ENCODE measurements around the gene LTBP4. TPM values are rescaled to one million over a fixed set of nuclear protein-coding genes. Genes with fewer than 3 reads are reported as not detected.
"Not testable (repeated sequence)": the region's sequence is repeated elsewhere in the genome, so short reads cannot be mapped to it uniquely, and the experiment has no call there.

Gene LTBP4
- total RNA-seq, 1 experiment from 2014 or later, result 26.5 TPM

DNA sequence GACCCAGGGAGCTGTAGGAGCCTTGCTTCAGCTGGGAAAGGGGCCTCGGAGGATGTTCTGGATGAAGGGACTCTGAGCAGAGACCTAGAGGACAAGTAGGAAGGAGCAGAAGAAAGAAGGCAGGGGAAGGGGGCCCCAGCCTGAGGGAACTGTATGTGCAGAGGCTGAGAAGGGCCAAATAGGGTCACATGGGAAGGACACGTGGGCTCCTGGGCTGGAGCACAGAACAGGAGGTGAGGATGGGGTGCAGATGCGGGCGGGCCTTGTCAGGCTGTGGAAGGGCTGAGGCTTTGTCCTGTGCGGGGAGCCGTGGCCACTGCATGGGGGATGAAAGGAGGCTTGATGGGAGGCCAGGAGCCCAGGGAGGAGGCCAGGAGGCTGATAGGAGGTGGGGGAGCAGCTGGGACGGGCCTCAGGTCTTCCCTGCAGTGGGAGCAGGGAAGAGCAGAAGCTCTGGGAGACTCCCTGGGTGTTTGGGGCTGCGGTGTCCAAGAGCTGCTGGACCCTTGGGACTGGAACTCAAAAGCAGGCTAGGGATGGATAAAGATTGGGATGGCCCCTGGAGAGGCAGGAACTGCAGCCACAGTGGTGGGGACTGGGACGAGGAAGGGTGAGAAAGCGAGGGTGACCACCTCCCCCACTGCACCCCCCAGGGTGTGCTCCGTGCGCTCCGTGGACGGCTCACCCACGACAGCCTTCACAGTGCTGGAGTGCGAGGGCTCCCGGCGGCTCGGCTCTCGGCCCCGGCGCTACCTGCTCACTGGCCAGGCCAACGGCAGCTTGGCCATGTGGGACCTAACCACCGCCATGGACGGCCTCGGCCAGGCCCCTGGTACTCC is 11.4 kb upstream of the LTBP4 start:
- H3K4me3 ChIP-seq, result no peak overlapping the region
- H3K27me3 ChIP-seq, result no peaks in the 10 kb centered on the region
- H3K9me3 ChIP-seq, result no peaks in the 10 kb centered on the region
- DNase-seq, result no peak
- H3K36me3 ChIP-seq, result peaks cover 13% of the 10 kb centered on the region

DNA sequence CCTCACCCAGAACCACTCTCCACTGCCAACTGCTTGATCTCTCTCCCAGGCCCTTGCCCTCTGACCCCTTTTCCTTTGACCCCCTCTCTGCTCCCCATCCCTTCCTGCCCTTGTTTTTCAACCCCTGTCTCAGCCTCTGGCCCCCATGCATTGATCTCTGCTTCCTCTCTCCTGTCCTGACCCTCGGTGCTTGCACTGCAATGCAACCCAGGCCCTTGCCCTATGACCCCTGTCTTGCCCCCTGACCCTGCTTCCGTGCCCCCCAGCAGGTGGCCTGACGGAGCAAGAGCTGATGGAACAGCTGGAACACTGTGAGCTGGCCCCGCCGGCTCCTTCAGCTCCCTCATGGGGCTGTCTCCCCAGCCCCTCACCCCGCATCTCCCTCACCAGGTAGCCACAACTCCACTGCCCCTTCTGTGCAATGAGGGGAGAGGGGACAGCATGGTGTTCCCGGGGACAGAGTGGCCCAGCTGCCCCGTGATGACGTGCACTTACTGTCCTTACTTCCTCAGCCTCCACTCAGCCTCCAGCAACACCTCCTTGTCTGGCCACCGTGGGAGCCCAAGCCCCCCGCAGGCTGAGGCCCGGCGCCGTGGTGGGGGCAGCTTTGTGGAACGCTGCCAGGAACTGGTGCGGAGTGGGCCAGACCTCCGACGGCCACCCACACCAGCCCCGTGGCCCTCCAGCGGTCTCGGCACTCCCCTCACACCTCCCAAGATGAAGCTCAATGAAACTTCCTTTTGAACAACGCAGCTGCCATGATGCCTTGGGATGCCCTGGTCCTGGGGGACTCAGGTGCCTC is 10.5 kb upstream of the LTBP4 start:
- Histone ChIP-seq H3K9me3 (no peaks in the 10 kb centered on the region), H3K36me3 (peaks cover 13% of the 10 kb centered on the region), H3K4me3 (no peak overlapping the region), H3K27me3 (no peaks in the 10 kb centered on the region)
- DNase-seq, result no peak

DNA sequence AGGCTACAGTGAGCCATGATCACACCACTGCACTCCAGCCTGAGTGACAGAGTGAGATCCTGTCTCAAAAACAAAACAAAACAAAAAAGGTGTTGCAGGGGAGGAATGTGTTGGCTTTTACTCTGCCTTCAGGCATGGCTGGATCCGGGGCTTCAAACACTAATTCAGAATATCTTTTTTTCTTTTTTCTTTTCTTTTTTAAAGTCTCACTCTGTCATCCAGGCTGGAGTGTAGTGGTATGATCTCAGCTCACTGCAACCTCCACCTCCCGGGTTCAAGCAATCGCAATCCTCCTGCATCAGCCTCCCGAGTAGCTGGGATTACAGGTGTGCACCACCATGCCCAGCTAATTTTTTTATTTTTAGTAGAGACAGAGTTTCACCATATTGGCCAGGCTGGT is 9.4 kb upstream of the LTBP4 start:
- DNase-seq, H3K9me3 ChIP-seq, H3K27me3 ChIP-seq, H3K4me3 ChIP-seq: not testable (repeated sequence)
- H3K36me3 ChIP-seq, result peaks cover 13% of the 10 kb centered on the region

DNA sequence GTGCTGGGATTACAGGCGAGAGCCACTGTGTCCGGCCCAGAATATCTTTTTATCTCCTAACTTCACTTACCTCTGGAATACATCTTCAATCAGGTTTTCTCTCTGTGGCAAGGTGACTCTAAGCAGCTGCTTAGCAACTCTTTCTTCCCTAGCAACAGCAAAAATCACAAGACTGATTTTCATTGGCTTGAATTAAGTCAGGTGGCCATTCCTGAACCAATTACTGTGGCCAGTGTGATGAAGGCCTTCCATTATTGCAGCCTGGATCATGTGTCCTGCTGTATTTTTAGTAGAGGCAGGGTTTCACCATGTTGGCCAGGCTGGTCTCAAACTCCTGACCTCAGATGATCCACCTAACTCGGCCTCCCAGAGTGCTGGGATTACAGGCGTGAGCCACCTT is 9.0 kb upstream of the LTBP4 start:
- no peak for DNase-seq
- Histone ChIP-seq H3K9me3 (no peaks in the 10 kb centered on the region), H3K27me3 (peaks cover 1% of the 10 kb centered on the region; the same call in 1 of the 2 replicates), H3K4me3 (no peak overlapping the region), H3K36me3 (peaks cover 9% of the 10 kb centered on the region; the same call in 1 of the 2 replicates)

DNA sequence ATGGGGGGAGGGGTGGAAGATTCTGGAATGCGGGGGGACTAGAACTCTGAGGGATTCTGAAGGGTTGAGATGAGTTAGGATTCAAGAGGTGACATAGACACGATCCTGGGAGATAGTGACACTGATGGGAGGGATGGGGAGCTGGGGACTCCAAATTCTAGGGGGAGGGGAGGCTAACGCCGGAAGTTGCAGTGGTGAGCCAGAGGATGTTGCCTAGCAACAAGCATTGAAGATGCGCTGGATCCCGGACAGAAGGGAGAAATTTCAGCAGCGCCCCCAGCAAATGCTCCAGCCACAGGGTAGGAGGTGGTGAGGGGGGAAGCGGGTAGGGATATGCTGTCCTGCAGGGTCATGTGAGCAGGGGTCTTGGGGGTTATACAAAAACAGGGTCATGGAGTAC is 6.9 kb upstream of the LTBP4 start:
- Histone ChIP-seq H3K36me3 (no peaks in the 10 kb centered on the region), H3K27me3 (peaks cover 7% of the 10 kb centered on the region; the same call in 1 of the 2 replicates), H3K9me3 (no peaks in the 10 kb centered on the region), H3K4me3 (no peak overlapping the region)
- DNase-seq, result no peak

DNA sequence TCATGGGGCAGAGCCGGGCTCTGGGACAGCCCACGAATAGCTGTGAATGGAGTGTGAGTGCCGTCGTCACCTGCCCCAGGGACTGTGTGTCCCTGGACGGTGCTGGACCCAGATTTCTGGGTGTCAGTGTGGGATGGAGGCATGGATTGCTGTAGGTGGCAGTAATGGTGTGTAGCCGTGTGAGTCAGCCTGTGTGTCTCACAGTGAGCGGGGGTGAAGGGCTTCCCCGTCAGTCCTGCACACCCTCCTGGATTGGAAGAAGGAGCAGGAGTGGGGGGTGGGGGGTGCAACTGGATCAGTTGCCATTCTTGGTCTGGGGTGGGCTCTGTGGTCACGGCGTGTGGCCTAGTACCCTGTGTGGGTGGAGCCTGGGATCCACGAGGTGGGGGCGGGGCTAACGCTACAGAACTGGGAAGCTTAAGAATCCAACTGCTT is 6.5 kb upstream of the LTBP4 start:
- Histone ChIP-seq H3K9me3 (no peaks in the 10 kb centered on the region), H3K27me3 (peaks cover 7% of the 10 kb centered on the region; the same call in 1 of the 2 replicates), H3K36me3 (no peaks in the 10 kb centered on the region), H3K4me3 (no peak overlapping the region)
- no peak for DNase-seq

DNA sequence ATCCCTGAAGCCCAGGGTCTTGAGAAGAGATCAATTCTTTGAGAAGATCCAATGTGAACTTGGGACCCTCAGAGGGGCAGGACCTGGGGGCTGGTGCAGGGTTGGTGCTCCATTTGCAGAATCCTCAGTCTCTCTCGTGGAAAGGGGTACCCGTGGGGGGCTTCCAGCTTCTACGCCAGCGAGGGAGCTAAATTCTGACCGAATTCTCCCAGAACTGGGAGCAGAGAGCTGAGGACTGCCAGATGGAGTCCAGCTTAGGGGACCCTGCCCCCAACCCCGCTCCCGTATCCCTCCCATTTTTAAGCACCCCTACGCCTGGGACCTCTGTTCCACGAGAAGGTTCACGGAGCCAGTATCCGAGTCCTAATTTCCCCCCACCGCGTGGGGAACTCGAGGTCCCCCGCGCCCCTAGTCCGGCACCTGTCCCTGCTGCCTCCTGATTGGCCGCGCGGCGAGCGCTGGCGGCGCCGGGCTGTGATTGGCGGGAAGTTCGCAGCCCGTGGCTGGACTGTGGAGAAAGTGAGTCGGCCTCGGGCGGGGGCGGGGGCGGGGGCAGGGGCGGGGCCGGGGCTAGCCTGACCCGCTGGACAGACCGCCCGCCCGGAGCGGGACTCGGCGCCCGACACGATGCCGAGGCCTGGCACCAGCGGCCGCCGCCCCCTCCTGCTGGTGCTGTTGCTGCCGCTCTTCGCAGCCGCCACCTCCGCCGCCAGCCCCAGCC is 4.4 kb upstream of the LTBP4 start:
- Histone ChIP-seq H3K9me3 (no peaks in the 10 kb centered on the region), H3K36me3 (no peaks in the 10 kb centered on the region), H3K4me3 (peak overlapping the region; percentile 43), H3K27me3 (peaks cover 7% of the 10 kb centered on the region; the same call in 1 of the 2 replicates)
- peak; percentile 75 for DNase-seq

DNA sequence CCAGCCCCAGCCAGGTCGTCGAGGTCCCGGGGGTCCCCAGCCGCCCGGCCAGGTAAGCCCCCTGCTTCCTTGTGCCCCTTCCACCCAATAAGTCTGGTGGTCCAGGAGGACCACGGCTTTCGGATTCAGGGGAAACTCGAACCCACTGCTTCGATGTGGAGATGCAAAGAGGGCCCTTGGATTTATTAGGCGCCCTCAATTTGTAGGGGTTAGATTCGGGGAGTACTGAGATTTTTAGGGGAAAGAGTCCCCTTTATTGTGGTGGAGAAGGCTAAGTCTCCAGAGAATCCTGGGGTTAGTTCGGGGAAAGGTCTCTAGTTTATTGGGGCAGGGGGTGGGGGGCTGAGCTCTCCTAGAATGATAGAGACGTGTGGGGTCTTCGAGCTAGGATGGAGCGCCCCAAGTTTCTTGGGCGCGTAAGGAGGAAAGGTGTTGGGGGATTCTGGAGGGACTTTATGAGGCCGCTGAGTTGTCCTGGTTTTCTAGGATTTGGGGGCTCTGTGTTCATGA is 3.8 kb upstream of the LTBP4 start:
- Histone ChIP-seq H3K4me3 (peak overlapping the region; percentile 43), H3K36me3 (no peaks in the 10 kb centered on the region), H3K9me3 (no peaks in the 10 kb centered on the region), H3K27me3 (peaks cover 7% of the 10 kb centered on the region; the same call in 1 of the 2 replicates)
- DNase-seq, result no peak

DNA sequence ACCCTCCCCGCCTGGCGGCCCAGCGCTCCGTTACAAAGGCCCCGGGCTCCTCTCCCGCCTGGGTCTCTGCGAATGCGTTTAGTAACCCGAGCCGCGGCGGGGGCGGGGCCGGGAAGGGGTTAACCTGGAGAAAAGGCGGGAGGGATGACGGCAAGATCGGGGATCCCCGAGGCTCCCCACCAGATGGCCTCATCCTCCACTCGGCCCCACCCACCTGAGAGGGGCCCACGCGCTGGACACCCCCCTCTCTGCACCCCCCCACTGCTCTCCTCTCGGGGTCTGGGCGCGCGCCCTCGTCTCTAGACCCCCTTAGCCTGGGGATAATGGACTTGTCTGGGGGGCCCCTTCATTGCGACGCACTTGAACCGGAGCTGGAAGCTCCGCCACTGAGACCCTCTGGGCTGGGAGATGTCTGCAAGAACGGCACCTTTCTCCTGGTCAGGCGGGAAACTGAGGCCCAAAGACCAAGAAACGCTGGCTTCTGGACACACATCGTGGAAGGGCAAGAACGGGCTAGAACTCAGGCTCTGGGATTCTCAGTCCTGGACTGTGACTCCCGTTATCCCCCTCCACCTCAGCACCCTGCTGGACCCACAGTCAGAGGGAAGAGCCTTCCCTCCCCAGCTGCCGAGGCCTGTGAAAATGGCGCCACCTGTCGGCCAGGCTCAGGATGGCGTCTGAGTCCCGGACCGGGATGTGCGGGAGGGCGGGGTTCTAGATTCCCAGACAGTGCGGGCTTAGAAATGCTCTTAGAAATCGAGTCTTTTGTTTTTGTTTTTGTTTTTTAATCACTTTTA is 2.9 kb upstream of the LTBP4 start:
- DNase-seq, result peak; percentile 86
- H3K36me3 ChIP-seq, result no peaks in the 10 kb centered on the region
- peak overlapping the region; percentile 19 for H3K4me3 ChIP-seq
- peaks cover 7% of the 10 kb centered on the region; the same call in 1 of the 2 replicates for H3K27me3 ChIP-seq
- no peaks in the 10 kb centered on the region for H3K9me3 ChIP-seq

DNA sequence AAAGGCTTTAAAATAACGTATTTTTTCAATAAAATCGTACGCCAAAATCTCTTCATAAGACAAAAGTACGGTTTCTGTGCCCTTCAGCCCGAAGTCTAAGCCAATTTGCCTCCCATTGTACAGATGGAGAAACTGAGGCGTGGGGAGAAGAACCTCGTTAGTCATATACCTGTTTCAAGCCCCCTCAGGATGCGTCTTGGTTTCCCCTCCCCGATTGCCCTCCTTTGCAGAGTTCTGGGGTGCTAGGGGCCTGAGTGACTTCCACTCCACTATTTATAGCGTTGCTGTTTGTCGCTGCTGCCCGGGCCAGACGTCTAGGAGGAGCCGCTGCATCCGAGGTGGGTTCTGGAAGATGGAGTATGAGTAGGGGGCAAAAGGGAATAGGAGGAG is 2.3 kb upstream of the LTBP4 start:
- Histone ChIP-seq H3K27me3 (peaks cover 7% of the 10 kb centered on the region; the same call in 1 of the 2 replicates), H3K9me3 (no peaks in the 10 kb centered on the region), H3K4me3 (no peak overlapping the region), H3K36me3 (no peaks in the 10 kb centered on the region)
- DNase-seq, result no peak

DNA sequence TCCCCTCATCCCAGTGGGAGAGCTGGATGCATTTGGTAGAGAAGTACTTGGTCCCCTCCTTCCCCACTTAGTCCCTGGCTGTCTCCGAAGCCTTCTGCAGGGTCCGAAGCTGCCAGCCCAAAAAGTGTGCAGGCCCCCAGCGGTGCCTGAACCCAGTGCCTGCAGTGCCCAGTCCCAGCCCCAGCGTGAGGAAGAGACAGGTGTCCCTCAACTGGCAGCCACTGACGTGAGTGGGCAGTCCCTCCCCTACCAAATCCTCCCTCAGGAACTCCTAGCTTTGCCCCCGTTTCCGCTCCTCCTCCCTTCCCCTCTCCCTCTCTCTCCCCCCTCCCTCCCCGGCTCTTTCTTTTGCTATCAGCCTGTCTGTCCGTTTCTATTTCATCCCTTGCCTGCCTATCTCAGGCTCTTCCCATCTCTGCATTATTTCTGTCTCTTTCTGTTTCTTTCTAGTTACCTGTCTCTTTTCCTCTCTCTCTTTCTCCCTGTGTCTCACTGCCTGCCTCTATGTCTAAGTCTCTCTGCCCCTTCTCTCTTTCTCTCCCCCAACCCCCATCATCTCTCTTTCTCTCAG is 1.8 kb upstream of the LTBP4 start:
- Histone ChIP-seq H3K9me3 (no peaks in the 10 kb centered on the region), H3K27me3 (peaks cover 7% of the 10 kb centered on the region; the same call in 1 of the 2 replicates), H3K4me3 (no peak overlapping the region), H3K36me3 (no peaks in the 10 kb centered on the region)
- no peak for DNase-seq

DNA sequence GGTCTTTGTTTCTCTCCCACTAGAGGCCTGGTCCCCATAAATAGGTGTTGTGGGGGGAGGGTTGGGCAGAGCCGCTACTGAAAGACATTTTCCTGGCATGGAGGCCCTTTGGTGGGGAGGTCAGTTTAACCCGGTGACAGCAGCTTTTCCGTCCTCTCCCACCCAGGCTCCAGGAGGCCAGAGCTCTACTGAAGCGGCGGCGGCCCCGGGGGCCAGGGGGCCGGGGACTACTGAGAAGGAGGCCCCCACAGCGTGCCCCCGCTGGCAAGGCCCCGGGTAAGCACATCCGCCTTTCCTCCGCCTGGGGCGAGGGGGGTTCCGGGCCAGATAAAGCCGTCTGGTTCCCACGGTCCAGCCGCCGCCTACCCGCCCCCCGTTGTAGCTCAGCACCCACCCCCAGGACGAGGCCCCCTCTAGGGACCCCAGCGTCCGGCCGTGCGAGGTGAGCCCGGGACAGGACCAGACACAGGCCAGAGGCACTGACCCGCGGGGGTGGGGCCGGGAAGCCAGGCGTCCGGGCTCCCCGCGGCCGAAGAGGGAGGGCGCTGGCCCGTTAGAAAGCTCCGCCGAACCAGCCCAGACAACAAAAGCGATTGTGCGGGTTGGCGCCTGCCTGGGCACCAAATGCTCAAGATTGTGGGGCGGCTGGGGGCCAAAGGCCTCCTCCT is 1.1 kb upstream of the LTBP4 start:
- DNase-seq, result no peak
- H3K27me3 ChIP-seq, result peaks cover 7% of the 10 kb centered on the region; the same call in 1 of the 2 replicates
- H3K36me3 ChIP-seq, result no peaks in the 10 kb centered on the region
- no peaks in the 10 kb centered on the region for H3K9me3 ChIP-seq
- no peak overlapping the region for H3K4me3 ChIP-seq

DNA sequence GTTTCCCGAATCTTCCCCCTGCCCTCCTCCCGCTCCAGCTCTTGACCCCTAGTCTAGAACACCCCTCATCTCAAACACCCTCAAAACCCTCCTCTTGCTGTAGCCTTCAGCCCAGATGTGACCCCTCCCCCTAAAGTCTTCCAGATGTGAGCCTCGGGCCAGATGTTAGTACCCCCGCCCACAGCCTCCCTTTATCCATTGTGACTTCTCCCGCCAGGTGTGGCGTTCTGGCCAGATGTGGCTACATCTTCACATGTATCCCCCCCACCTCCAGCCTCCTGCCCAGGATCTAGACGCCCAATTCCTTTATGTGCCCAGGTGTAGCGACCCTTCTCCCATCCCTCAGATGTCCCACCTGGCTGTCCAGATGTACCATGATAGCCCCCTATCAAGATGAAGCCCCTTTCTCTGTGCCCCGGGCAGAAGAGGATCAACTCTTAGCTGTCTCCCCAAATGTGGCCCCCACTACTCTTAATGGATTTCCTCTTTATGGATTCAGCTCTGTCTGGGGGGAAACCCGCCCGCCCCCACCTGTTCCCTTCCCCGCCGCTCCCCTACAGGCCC is 517 bp upstream of the LTBP4 start:
- peaks cover 7% of the 10 kb centered on the region; the same call in 1 of the 2 replicates for H3K27me3 ChIP-seq
- H3K36me3 ChIP-seq, result no peaks in the 10 kb centered on the region
- DNase-seq, result no peak
- H3K9me3 ChIP-seq, result no peaks in the 10 kb centered on the region
- H3K4me3 ChIP-seq, result no peak overlapping the region

DNA sequence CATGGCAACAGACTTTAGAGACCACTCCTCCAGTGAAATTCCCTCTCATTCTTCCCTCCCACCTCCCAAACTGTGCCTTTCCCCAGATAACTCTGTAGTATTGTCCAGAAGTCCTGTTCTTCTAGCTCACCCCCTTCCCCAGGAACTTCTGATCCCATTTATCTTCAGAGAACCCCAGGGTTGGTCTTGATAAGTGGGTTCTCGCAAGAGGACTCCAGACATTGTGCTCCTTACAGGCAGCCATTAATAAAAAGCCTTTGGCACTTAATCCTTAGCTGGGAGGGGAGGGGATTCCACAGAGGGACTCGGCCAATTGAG is 1.9 kb downstream of the LTBP4 start:
- Histone ChIP-seq H3K4me3 (peak overlapping the region; percentile 38), H3K36me3 (no peaks in the 10 kb centered on the region), H3K9me3 (no peaks in the 10 kb centered on the region), H3K27me3 (0 out of 2 replicates have a peak, but pooled peaks cover 5% of the 10 kb centered on the region)
- no peak for DNase-seq

Data from MG63 (cell line).